ENCODE measurements around the gene UBE2E1.

DNA sequence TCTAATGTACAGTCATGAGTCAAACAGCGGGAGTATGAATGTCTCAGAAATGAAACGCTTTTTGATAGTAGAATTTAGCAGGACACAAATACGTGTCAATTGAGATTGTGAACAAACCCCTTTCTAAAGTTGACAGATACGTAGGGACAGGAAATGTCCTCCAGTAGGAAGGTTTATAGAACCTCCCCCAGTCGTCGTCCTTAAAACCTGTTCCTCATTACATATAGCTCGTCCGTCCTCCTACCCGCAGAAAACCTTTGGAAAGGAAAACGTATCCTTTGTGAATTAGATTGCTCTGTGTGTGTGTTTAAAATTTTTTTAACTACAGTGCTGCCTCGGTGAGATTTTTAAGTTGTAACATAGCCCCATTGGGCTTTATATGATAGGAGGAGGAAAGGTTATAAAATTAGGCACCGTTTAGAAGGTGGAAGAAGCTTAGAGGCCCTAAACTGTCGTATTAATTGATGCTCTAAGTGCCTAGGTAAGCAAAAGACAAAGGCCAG lies 4.1 kb downstream of the UBE2E1 start:
- TF ChIP-seq POLR2A (IDR thresholded peaks at IDR 0.05; ENCODE audit: low read length) (no peak), GATA1 (IDR thresholded peaks at IDR 0.05; ENCODE audit: low read depth, low read length) (no peak)
